Colonic mucosa (tissue), 4 donors: ENCODE results near the gene GRIA4. TPM values are rescaled to one million over a fixed set of nuclear protein-coding genes. Genes with fewer than 3 reads are reported as not detected.

ENCODE experiments used
- DNase-seq: peaks from one replicate; pipeline ENCODE4 v3.0.0-alpha.2; 2020
- H3K27ac ChIP-seq: fragments of 200-600 bp; one replicate; pipeline ENCODE4 v1.8.0; 2021
- H3K27me3 ChIP-seq: fragments of 200-600 bp; one replicate; pipeline ENCODE4 v1.8.0; 2021
- H3K36me3 ChIP-seq: fragments of 200-600 bp; one replicate; pipeline ENCODE4 v1.8.0; 2021
- H3K4me1 ChIP-seq: fragments of 200-600 bp; one replicate; pipeline ENCODE4 v1.8.0; 2021; ENCODE audit warnings: mild to moderate bottlenecking
- H3K4me3 ChIP-seq: fragments of 200-600 bp; one replicate; pipeline ENCODE4 v1.8.0; 2021
- H3K9ac ChIP-seq, 2 donors: one replicate each; pipeline ENCODE4 v1.7.0; 2013; ENCODE audit warnings: control low read depth in 2 of 2, low read depth in 2 of 2, low read length in 2 of 2
- H3K9me3 ChIP-seq: fragments of 200-600 bp; one replicate; pipeline ENCODE4 v1.8.0; 2021
- intact Hi-C: fragments of 100-400 bp; cut with DNase I; formaldehyde crosslinking; loops from one replicate; pipeline ENCODE4 v1.14.1; 2022
- total RNA-seq, 2 donors: library from RNA; stranded (reverse); fragmentation: NEBNext Ultra II Directional in 1 of 2; extraction: Animal tissue kit (Norgen Biotek cat#: 25700) in 1 of 2; gene quantifications; one replicate each; pipeline ENCODE4 v1.2.1, GENCODE V29; 2021
- TF ChIP-seq, protein P1 (sequence below): fragments of 200-600 bp; IDR thresholded peaks from one replicate; pipeline ENCODE4 v1.8.0; 2022; ENCODE audit warnings: antibody characterized with exemption, mild to moderate bottlenecking
- donor health status: healthy.
- donor health status: DM: no; HTN: no; CAD: no.
- donor health status: DM: no; HTN: no; CAD: no.

The GRIA4 gene
- total RNA-seq, 2 donors from 2014 or later, result 0.67 to 0.69 TPM

DNA sequence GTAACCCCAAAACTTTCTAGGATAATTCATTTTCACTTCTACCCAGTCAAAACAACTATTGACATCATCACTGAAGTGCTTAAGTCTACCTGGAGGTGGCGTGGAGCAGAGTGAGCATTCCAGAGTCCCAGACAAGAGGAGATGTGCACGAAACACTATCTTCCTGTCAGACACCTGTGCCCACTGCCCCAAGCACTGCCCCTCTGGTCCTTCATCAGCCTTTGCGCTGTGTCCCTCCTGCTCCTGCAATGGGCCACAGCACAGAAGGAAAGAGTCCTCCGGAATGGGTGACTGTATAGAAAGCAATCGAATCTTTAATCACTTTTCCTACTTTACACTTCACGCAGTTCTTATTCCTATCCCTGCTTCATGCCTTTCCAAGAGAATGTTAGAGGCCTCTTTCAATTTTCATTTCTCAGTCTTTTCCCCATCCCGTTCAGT is 512 bp upstream of the GRIA4 start:
- Histone ChIP-seq H3K9ac (no peak overlapping the region), H3K27me3 (peaks cover 17% of the 10 kb centered on the region), H3K4me3 (no peak overlapping the region), H3K27ac (no peak overlapping the region), H3K4me1 (no peaks in the 10 kb centered on the region), H3K36me3 (no peaks in the 10 kb centered on the region), H3K9me3 (no peaks in the 10 kb centered on the region)
- peak; percentile 21 for DNase-seq
- intact Hi-C loops, result no loop called here
- TF ChIP-seq, protein P1, sequence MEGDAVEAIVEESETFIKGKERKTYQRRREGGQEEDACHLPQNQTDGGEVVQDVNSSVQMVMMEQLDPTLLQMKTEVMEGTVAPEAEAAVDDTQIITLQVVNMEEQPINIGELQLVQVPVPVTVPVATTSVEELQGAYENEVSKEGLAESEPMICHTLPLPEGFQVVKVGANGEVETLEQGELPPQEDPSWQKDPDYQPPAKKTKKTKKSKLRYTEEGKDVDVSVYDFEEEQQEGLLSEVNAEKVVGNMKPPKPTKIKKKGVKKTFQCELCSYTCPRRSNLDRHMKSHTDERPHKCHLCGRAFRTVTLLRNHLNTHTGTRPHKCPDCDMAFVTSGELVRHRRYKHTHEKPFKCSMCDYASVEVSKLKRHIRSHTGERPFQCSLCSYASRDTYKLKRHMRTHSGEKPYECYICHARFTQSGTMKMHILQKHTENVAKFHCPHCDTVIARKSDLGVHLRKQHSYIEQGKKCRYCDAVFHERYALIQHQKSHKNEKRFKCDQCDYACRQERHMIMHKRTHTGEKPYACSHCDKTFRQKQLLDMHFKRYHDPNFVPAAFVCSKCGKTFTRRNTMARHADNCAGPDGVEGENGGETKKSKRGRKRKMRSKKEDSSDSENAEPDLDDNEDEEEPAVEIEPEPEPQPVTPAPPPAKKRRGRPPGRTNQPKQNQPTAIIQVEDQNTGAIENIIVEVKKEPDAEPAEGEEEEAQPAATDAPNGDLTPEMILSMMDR, result no peak

DNA sequence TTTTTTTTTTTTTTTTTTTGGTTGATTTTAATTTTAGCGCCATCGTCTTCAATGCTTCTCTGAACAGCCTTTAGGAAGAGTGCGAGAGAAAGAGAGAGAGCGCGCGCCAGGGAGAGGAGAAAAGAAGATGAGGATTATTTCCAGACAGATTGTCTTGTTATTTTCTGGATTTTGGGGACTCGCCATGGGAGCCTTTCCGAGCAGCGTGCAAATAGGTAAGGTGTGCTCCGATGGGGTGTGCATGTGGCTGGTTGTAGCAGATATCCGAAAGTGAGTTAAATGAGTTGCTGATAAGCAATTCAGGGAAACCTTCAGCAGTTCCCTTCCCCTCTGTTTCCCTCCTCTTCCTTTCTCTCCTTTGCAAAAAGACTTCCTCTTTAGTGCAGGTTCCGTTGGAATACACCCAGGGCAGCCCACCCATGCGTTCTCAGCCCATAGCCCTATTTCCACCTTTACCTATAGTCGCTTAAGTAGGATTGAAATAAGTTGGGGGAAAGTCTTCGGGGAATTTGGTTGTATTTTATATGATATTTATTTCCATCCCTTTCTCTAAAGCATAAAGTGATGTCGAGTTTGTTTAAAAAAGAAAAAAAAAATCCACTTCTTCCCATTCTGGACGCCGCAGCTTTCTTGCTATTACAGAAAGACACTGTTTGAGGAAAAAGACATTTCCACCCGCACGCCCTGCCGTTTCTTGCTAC is 1.1 kb downstream of the GRIA4 start:
- no peak for DNase-seq
- no peak overlapping the region for H3K4me3 ChIP-seq
- H3K36me3 ChIP-seq, result no peaks in the 10 kb centered on the region
- no peak overlapping the region for H3K9ac ChIP-seq
- H3K27me3 ChIP-seq, result peaks cover 17% of the 10 kb centered on the region
- TF ChIP-seq, protein P1, result no peak
- no peaks in the 10 kb centered on the region for H3K4me1 ChIP-seq
- intact Hi-C loops, result no loop called here
- H3K9me3 ChIP-seq, result no peaks in the 10 kb centered on the region
- no peak overlapping the region for H3K27ac ChIP-seq

DNA sequence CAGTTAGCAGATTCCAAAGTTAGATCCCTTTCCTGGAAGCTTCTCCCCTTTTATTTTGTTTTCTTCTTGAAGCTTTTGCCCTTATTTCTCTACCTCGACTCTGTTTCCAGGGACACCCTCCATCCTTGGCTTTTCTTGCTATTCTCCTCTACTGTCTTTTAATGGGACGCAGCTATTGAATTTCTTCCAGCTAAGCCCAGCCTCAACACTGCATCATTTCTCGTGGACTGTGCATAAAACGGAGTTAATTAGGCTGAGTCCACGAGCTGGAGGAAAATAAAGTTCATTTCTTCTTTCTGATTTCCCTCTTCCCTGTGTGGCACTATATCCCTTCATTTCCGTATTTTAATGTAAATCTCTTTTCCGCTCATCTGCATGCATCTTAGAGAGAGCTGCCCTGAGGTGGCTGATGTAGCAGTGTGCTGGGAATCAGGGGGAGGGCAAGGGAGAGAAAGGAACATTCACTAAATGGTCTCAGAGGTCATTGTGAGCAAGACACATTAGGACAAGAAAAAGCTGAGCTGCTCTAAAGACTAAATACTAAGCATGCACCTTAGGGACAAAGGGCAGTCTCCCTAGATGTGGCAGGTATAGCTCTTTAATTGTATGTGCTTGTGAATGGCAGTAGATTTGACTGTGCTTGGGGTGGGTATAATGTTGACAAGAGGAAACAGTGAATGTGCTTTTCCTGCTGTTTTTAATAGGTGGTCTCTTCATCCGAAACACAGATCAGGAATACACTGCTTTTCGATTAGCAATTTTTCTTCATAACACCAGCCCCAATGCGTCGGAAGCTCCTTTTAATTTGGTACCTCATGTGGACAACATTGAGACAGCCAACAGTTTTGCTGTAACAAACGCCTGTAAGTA is 1.9 kb downstream of the GRIA4 start:
- Histone ChIP-seq H3K9ac (no peak overlapping the region), H3K27me3 (peaks cover 17% of the 10 kb centered on the region), H3K4me1 (no peaks in the 10 kb centered on the region), H3K36me3 (no peaks in the 10 kb centered on the region), H3K4me3 (no peak overlapping the region), H3K9me3 (no peaks in the 10 kb centered on the region), H3K27ac (no peak overlapping the region)
- TF ChIP-seq, protein P1, result no peak
- intact Hi-C loops, result no loop called here
- no peak for DNase-seq

DNA sequence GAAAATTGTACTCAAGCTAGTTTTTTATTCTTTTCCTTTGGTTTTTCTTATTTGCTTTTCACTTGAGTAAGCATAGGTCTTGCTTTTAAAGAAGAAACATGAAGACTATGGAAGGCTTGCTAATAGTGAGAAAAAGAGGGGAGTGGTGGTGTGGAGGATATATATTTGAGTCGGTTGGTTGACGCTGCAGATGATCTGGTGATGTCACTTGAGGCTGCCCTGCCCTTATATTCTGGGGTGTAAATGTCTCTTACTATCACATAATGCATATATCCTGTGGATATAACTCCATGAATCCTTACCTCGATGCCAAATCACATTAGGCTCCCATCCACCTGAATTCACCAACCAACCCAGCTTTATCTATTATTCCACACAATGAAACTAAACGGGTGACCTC is 2.9 kb downstream of the GRIA4 start:
- DNase-seq, result no peak
- Histone ChIP-seq H3K9ac (no peak overlapping the region), H3K36me3 (no peaks in the 10 kb centered on the region), H3K27me3 (peaks cover 17% of the 10 kb centered on the region), H3K27ac (no peak overlapping the region), H3K9me3 (no peaks in the 10 kb centered on the region), H3K4me1 (no peaks in the 10 kb centered on the region), H3K4me3 (no peak overlapping the region)
- TF ChIP-seq, protein P1, result no peak
- intact Hi-C loops, result no loop called here

DNA sequence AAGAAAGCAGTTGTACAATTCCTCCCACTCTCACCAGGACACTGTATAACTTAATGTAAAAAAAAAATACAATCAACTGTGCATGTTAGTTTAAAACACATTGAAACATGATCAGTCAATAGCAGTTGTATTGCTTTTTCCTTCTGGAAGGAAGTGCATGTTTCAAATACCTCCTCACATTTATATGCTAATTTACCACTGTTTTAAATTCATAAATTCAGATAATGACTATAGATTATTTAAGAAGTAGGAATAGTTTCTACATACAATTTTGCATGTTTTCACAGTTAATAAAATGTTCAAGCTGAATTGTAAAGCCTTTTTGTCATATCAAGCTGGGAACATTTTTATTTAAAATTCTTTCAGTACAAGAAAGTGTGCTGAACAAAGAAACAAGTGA is 3.3 kb downstream of the GRIA4 start:
- H3K4me3 ChIP-seq, result no peak overlapping the region
- intact Hi-C loops, result no loop called here

More for the DNA sequence above, 3.3 kb downstream of the GRIA4 start:
- Histone ChIP-seq H3K27ac (no peak overlapping the region), H3K4me1 (no peaks in the 10 kb centered on the region), H3K27me3 (peaks cover 17% of the 10 kb centered on the region), H3K36me3 (no peaks in the 10 kb centered on the region), H3K9ac (no peak overlapping the region), H3K9me3 (no peaks in the 10 kb centered on the region)
- TF ChIP-seq, protein P1, result no peak
- no peak for DNase-seq
